ENCODE measurements around the gene AMPD3.

- no peak for TF ChIP-seq CTCF (IDR thresholded peaks at IDR 0.05)
- no peak for TF ChIP-seq NRF1 (IDR thresholded peaks at IDR 0.05; ENCODE audit: low read depth, low read length)
- TF ChIP-seq MXI1 (IDR thresholded peaks at IDR 0.05; ENCODE audit: low read depth, low read length) = no peak
- TF ChIP-seq EZH2phosphoT487 (IDR thresholded peaks at IDR 0.05; ENCODE audit: borderline replicate concordance, low read depth) = no peak
- no peak for TF ChIP-seq SIN3A (IDR thresholded peaks at IDR 0.05; ENCODE audit: borderline replicate concordance, low read depth, low read length)
- TF ChIP-seq POLR2AphosphoS5 (IDR thresholded peaks at IDR 0.05; ENCODE audit: low read depth, low read length) = no peak
Measured at GRCh38 chr11:10504490-10504889, 49.4 kb downstream of the AMPD3 start.
